Activated effector memory CD4-positive, alpha-beta T cell treated with anti-CD3 and anti-CD28 coated beads, Interleukin-2, amount 50 U/mL, for 16 hours (primary cell): Measurements from ENCODE around the gene SLC26A9.

Experiments
- DNase-seq: peaks from one replicate; pipeline ENCODE4 v3.0.0-alpha.2; 2020

The SLC26A9 gene

GRCh38 chr1:205943245-205943644 lies at the start of gene SLC26A9:
SLC26A9 (minus strand) TSS chr1:205943456; CDS start chr1:205935820, 7,636 bp downstream.
- no peak for DNase-seq

GRCh38 chr1:205992218-205992882 lies 49.1 kb upstream of the SLC26A9 start:
- DNase-seq = no peak

GRCh38 chr1:205991237-205991636 lies 48.0 kb upstream of the SLC26A9 start:
- DNase-seq = no peak

GRCh38 chr1:205990226-205990625 lies 47.0 kb upstream of the SLC26A9 start:
- DNase-seq = no peak

GRCh38 chr1:205989786-205990185 lies 46.5 kb upstream of the SLC26A9 start:
- DNase-seq = no peak

GRCh38 chr1:205988585-205988995 lies 45.3 kb upstream of the SLC26A9 start:
- DNase-seq = no peak

GRCh38 chr1:205986861-205987260 lies 43.6 kb upstream of the SLC26A9 start:
- DNase-seq = no peak

GRCh38 chr1:205986292-205986691 lies 43.0 kb upstream of the SLC26A9 start:
- DNase-seq = no peak

- DNase-seq = no peak
Measured at GRCh38 chr1:205985330-205986005, 42.2 kb upstream of the SLC26A9 start.

- no peak for DNase-seq
Measured at GRCh38 chr1:205983925-205984725, 40.9 kb upstream of the SLC26A9 start.

GRCh38 chr1:205981257-205981656 lies 38.0 kb upstream of the SLC26A9 start:
- DNase-seq = no peak

- no peak for DNase-seq
Measured at GRCh38 chr1:205980237-205980870, 37.1 kb upstream of the SLC26A9 start.

GRCh38 chr1:205979301-205979700 lies 36.0 kb upstream of the SLC26A9 start:
- no peak for DNase-seq

GRCh38 chr1:205978676-205979075 lies 35.4 kb upstream of the SLC26A9 start:
- DNase-seq = no peak

- peak; percentile 90 for DNase-seq
Measured at GRCh38 chr1:205977402-205978014, 34.3 kb upstream of the SLC26A9 start.

GRCh38 chr1:205976708-205977401 lies 33.6 kb upstream of the SLC26A9 start:
- DNase-seq = no peak

GRCh38 chr1:205976036-205976435 lies 32.8 kb upstream of the SLC26A9 start:
- no peak for DNase-seq

- DNase-seq = no peak
Measured at GRCh38 chr1:205975387-205975998, 32.2 kb upstream of the SLC26A9 start.

GRCh38 chr1:205974712-205975111 lies 31.5 kb upstream of the SLC26A9 start:
- no peak for DNase-seq

GRCh38 chr1:205973377-205974232 lies 30.3 kb upstream of the SLC26A9 start:
- DNase-seq = no peak
